Astrocyte of the cerebellum (primary cell): Measurements from ENCODE around the gene RNF38.
"Not testable (repeated sequence)": the region's sequence is repeated elsewhere in the genome, so short reads cannot be mapped to it uniquely, and the experiment has no call there.

Source experiments
- DNase-seq: peaks from one replicate; pipeline ENCODE4 v3.0.0-alpha.2; 2011; ENCODE audit warnings: low read depth
- H3K4me3 ChIP-seq: 2 replicates; pipeline ENCODE4 v1.5.1; 2011; ENCODE audit warnings: mild to moderate bottlenecking, low read depth, low read length, moderate library complexity
- CTCF ChIP-seq: IDR thresholded peaks from 2 replicates; pipeline ENCODE4 v1.5.1; 2012; ENCODE audit warnings: low read length, low read depth, moderate library complexity, mild to moderate bottlenecking; ENCODE audit errors: missing control alignments
- in situ Hi-C: cut with HindIII; loops from 2 replicates; pipeline ENCODE4 v1.10.0; 2017; ENCODE audit warnings: low sequenced_read_pairs

RNF38 gene

GRCh38 chr9:36426945-36427344, 26.9 kb upstream of the RNF38 start:
- no peak for DNase-seq
- in situ Hi-C loops, result no loop called here
- H3K4me3 ChIP-seq, result no peak overlapping the region
- TF ChIP-seq CTCF, result no peak

GRCh38 chr9:36426348-36426747, 26.3 kb upstream of the RNF38 start:
- H3K4me3 ChIP-seq, result no peak overlapping the region
- TF ChIP-seq CTCF, result no peak
- in situ Hi-C loops, result no loop called here
- no peak for DNase-seq

- DNase-seq, result no peak
- no peak for TF ChIP-seq CTCF
- in situ Hi-C loops, result no loop called here
- no peak overlapping the region for H3K4me3 ChIP-seq
These were observed 24.4 kb upstream of the RNF38 start for GRCh38 chr9:36424289-36425055.

GRCh38 chr9:36423206-36423605, 23.1 kb upstream of the RNF38 start:
- DNase-seq, result no peak
- TF ChIP-seq CTCF, result no peak
- H3K4me3 ChIP-seq, result no peak overlapping the region
- in situ Hi-C loops, result no loop called here

- no peak for DNase-seq
- no peak overlapping the region for H3K4me3 ChIP-seq
- no peak for TF ChIP-seq CTCF
- in situ Hi-C loops, result no loop called here
These were observed 16.8 kb upstream of the RNF38 start for GRCh38 chr9:36416890-36417289.

- no peak overlapping the region for H3K4me3 ChIP-seq
- DNase-seq, result no peak
- in situ Hi-C loops, result no loop called here
- TF ChIP-seq CTCF, result no peak
These were observed 15.9 kb upstream of the RNF38 start for GRCh38 chr9:36415822-36416525.

- in situ Hi-C loops, H3K4me3 ChIP-seq, DNase-seq: not testable (repeated sequence)
These were observed 11.3 kb upstream of the RNF38 start for GRCh38 chr9:36411410-36411809.

GRCh38 chr9:36409076-36409475, 9.0 kb upstream of the RNF38 start:
- DNase-seq, in situ Hi-C loops, H3K4me3 ChIP-seq: not testable (repeated sequence)
